ENCODE data around the gene PICALM.
"Not testable (repeated sequence)": the region's sequence is repeated elsewhere in the genome, so short reads cannot be mapped to it uniquely, and the experiment has no call there.

The PICALM gene

DNA sequence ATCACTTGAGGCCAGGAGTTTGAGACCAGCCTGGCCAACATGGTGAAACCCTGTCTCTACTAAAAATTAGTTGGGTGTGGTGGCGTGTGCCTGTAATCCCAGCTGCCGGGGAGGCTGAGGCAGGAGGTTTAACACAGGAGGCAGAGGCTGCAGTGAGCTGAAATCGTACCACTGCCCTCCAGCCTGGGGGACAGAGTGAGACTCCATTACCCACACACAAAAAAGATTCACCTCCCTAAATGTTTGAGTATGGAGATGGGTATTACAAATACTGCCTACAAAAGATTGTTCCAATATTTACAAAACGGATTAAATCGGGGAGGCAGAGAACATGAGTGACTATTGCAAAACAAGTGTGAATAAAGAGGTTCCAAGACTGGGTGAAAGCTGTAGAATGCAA, 98.3 kb downstream of the PICALM start:
- no peak for DNase-seq

DNA sequence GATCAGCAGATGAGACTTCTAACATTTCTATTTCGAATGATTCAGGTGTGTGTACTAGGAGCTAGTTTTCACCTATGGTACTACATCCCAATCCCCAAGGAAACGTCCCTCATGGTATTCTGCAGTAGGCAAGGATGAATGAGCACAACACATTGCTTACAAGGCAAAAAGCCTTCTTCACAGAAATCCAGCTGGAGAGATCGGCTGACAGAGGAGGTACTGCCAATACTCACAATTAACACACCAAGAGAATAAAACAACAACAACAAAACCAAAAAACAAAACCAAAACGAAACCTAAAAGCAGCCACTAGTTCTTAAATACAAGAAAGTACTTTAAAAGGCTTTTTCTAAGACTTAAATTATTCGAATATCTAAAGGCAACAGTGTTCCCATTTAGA, 101.4 kb downstream of the PICALM start:
- no peak for DNase-seq

DNA sequence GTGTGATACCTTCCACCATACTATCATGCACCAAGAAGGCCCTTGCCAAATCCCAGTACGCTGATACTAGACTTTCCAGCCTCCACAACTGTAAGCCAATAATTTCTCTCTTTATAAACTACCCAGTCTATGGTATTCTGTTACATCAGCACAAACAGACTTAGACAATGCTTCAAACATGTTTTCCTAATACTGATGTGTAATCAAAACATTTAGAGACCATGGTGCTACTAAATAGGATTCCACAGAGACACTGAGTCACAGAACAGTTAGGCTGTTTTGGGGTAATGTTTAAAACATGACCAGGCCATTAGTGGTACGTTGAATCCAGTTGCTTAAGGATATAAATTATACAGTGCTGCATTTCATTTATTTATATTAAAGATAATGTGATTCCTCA, 103.7 kb downstream of the PICALM start:
- no peak for DNase-seq

DNA sequence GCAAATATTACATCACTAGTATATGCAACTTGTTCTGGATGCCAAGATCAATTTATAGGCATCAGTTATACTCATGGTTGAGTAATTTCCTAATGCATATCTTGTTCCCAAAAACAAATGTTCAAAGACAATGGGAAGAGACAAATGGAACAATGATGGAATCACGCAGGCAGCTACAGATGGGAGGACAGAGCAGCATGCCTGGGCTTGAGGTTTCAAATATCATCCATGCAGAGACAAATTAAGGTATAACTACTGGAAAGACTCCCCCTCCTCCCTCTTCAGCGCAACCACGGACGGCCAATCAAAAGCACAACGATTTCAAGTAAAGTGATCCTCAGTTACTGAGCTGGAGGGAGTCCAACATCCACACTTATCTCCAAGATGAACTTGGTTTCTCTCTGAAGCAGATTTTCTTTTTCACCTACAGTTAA, 106.9 kb downstream of the PICALM start:
- no peak for DNase-seq

DNA sequence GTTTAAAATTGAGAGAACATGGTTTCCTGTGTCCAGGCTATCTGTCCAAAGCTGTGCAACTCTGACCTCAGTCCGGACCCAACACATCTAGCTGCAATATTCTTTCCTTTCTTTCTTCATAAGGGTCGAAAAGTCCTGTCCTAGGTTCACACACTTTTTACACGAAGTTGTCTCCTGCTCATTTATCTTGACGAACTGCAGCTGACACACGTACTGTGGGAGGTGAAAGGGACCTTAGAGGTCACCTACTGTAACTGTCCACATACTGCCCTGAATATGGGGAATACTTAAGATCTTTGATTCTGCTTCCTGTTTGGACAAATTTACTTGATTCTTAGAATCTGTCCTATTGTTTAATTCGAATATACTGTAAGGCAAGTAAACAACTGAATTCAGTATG, 107.8 kb downstream of the PICALM start:
- no peak for DNase-seq

DNA sequence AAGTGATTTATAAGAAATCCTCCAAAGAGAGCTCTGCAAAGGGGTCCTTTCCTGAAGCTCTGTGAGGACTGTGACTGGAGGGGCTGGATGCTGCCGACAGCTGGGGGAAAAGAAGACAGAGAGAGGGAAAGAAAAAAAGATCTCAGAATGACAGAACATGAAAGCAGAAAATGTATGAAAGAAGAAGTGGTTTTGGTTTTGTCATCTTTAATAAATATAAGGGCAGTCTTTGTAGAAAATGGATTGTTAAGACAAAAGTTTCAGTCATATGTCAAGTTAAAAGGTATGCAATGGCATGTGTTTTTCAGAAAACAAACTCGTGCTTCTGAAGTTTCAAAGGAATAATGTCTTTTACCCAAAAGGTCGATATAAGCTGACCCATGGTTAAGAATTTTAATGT, 108.2 kb downstream of the PICALM start:
- DNase-seq = no peak

DNA sequence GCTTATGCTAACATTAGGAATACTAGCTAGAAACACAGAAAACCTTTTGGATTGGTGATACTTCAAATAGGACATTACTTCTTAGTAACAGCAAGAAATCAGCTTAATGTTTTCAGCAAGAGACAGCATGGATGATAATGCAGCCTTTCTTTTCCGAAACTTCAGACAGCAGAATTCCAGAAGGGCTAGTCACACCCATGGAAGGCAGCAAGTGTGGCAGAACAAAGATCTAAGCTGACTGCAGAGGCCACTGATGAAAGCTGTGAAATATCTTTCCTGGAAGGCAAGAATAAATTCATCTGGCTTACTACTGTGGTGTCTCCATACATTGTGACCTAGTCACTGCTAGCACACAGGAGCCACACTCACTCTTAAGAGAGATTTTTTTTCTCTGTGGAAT, 113.4 kb downstream of the PICALM start:
- DNase-seq = no peak

DNA sequence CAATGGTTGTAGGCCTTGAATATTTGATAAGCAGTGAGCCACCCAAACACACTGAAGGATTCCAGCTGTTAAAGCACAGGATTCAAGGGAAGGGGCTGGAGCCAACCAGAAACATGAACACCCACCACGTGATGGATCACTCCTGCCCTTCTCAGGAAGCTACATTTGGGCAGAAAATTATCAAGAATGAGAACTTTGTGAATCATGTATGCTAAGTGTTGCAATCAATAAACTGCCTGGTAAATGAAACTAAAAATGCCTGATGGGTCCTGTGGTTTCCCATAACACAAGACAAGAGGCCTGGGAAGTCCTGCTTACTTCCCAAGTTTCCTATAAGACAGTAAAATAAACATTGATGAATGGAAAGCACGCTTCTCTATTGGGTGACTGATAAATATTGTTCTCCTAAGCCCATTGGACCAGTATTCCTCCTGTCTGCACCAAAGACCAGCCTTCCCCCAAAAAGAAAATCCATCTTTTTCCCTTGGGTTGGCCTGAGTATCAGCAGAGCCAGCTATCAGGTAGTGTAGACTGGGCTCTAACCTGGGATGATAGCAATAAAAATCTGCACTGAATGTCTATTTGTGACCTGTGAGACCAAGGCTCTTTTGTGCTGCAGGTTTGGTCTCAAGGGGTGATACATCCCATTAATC, 115.3 kb downstream of the PICALM start:
- DNase-seq = no peak

DNA sequence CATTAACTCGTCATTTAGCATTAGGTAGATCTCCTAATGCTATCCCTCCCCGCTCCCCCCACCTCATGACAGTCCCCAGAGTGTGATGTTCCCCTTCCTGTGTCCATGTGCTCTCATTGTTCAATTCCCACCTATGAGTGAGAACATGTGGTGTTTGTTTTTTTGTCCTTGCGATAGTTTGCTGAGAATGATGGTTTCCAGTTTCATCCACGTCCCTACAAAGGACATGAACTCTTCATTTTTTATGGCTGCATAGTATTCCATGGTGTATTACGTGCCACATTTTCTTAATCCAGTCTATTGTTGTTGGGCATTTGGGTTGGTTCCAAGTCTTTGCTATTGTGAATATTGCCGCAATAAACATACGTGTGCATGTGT, 116.8 kb downstream of the PICALM start:
- DNase-seq = not testable (repeated sequence)

DNA sequence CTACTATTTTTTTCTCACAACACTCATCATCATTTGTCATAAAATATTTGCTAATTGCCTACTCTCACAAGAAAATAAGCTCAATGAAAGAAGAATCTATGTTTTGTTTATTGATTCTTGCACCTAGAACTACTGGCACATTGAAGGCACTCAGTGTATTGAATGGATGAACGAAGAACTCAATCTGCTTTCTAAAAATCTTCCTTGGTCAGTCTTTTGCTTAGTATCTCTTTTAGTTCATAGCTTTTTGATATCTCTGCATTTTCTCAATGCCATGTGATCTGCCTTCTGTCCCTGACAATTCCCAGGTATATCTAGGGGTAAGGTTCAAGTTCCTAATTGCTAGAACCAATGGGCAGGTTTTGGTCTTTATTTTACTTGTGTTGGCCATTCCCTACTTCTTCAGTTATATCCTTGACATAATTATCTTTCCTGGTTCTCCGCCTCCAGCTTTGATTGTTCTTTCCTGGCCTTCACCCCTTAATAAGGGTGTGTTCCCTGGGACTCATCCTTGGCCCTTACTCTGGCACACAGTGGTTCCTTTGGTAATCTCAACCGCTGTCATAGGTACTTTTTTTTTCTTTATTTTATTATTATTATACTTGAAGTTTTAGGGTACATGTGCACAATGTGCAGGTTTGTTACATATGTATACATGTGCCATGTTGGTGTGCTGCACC, 117.3 kb downstream of the PICALM start:
- no peak for DNase-seq

DNA sequence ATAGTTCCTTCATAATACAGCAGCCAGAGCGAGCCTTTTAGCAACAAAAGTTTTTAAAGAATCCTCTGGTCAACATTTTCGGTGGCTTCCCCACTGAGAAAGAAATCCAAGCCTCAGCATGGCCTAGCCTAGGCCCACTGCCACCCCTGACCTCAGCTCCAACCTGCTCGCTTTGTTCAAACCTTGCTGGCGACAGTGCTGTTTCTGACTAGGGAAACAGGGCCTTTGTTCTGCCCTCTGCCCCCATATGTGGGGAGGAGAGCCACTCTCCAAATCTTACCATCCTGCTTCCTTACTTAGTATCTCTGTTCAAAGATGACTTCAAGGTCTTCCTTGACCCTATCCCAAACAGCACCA, 117.9 kb downstream of the PICALM start:
- DNase-seq = no peak

DNA sequence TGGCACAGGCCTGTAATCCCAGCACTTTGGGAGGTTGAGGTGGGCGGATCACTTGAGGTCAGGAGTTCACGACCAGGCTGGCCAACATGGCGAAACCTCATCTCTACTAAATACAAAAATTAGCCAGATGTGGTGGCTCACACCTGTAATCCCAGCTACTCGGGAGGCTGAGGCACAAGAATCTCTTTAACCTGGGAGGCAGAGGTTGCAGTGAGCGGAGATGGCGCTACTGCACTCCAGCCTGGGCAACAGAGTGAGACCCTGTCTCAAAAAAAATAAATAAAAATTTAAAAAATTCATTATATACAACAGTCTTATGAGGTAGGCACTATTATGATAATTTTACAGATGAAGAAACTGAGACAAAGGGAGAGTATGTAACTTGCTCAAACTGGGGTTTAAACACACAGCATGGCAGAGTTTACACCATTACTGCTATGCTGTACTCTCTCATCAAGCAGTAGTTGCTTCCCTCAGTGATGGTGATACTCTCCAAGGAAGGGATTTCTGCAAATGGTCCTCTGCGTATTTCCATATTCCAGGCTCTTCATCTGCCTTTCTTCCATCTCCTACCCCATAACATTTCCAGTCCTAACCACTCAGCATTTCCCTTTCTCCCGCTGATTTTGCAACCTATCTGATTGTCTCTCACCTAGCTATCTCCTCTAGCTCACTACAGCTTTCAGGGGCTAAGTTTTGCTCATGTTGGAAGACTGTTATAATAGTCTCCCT, 118.4 kb downstream of the PICALM start:
- no peak for DNase-seq

DNA sequence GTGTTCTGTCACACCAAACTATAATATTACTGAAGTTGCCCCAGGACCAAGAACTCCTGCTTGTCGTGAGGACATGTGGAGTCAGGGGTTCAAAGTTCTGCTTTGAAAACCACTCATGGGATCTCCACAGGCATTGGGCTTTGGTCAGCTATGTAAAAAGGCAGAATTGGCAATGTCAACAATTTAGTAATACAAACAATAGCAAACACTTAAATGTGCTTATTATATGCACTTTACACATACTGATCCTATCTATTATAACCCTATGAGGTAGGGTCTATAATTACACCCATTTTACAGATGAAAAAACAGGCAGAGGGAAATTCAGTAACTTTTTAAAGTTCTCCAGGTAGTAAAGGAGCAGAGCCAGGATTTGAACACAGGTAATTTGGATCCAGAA, 119.1 kb downstream of the PICALM start:
- DNase-seq = no peak

DNA sequence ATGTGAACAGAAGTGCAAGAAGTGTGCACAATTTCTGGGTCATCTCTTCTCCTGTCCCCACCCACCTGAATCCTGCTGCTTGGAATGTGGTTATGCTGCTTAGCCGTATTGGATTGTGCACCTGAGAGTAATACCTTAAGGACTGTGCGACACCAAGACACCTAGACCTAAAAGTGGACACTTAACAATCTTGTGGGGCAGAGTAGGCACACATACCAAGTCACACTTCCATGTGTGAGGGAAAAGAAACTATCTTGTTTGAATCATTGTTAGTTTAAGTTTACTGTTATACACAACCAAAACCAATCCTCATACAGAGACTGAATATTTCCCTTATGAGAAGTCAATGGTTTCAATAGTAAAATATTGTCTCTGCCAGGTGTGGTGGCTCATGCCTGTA, 120.0 kb downstream of the PICALM start:
- no peak for DNase-seq

DNA sequence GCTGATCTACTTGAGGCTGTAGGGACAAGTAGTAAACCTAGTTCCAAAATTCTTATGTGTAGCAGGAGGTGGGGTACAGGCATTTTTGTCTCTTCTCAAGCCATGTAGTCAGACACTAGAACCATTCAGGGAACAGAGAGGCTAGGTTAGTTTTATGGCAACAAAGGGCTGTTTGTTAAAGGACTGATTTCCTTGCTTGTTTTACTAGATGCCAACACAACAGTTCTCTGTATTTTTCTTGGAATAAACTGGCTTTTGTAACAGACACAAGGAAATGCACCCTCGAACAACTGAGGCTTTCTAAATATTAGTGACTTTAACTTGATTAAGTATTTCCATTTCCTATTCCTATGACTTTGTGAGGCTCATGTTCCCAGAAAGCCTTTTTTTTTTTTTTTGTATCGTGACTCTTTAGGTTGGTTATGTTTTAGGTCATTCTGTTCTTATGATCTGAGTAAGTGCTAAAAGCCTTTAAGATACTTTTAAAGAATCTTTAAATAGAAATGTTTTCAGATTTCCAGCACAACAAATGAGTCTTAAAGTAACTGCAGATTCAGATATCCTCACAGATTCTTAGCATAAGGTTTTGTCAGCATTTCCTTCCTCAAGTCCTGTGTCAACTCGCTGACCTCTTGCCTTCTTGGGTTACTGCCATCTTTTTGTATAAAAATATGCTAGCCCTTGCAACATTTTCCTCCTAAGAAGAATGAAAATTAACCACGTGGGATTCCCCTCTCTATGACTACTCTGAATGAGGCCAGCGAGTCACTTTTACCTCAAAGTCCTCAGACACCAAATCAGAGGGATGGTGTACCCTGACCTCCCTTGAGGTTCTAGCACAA, 121.2 kb downstream of the PICALM start:
- DNase-seq = peak; percentile 48

DNA sequence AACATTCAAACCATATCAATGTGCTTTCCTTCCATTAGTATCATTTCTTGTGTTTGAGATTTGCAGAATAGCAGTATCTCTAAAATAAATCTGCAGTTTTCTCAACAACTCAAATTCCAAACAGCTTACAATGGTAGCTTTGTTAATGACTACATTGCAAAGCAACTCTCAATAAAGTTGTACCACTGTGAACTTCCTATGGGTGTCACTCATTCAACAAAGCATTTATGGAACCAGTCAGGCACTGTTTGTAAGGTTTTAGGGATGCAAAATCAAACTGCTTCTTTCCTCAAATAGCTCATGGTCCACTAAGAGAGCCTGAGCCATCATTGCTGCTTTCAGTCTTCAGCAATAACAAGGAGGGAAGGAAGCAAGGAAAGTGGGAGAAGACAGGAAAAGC, 122.7 kb downstream of the PICALM start:
- DNase-seq = no peak

DNA sequence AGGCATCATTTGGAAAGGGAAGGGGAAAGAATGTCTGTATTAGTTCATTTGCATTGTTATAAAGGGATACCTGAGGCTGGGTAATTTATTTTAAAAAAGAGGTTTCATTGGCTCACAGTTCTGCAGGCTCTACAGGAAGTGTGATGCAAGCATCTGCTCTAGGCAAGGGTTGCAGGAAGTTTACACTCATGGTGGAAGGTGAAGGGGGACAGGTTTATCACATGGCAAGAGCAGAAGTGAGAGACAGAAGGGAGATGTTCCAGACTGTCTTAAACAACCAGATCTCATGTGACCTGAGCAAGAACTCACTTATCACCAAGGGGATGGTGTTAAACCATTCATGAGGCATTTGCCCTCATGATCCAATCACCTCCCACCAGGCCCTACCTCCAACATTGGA, 123.1 kb downstream of the PICALM start:
- DNase-seq = no peak

DNA sequence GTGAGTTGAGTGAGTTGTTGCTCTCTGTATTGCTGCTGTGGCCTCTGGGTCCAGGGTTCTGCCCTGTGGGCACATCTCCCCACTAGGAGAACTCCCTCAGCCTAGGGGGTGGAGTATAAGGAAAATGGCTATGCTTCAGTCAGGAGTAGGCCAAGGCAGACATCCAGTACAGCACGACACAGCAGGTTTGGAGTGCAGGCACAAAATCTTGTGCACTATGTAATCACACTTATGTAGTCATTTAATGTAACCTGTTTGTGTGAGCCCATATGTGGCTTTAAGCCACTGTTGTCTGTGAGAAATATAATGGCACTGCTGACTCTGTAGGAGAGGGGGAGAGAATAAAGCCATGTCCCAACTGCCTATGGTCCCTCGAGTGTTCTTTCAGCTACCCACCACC, 123.6 kb downstream of the PICALM start:
- no peak for DNase-seq

DNA sequence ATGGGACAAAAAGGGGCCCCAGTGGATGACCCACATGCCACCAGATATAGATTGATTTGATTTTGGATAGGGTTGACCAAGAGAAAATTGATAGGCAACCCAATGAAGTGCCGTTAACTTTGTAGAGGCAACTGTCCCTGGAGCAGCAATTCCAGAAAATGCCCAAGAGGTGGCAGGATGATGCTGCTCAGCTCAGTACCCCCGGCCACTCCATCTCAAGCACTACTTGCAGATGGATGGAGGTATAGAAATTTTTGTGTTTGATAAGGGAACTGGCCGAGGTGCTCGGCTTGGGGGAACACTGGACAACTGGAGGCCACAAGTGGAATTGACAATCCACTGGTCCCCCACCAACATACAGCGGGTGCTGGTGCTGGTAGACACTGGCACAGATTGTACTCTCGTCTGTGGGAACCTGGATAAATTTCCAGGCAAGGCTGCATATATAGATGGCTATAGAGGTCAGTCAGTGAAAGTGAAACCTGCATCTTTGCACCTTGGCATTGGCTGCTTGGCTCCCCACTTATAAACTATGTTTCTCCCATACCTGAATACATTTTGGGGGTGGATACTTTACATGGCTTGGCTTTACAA, 127.4 kb downstream of the PICALM start:
- no peak for DNase-seq

DNA sequence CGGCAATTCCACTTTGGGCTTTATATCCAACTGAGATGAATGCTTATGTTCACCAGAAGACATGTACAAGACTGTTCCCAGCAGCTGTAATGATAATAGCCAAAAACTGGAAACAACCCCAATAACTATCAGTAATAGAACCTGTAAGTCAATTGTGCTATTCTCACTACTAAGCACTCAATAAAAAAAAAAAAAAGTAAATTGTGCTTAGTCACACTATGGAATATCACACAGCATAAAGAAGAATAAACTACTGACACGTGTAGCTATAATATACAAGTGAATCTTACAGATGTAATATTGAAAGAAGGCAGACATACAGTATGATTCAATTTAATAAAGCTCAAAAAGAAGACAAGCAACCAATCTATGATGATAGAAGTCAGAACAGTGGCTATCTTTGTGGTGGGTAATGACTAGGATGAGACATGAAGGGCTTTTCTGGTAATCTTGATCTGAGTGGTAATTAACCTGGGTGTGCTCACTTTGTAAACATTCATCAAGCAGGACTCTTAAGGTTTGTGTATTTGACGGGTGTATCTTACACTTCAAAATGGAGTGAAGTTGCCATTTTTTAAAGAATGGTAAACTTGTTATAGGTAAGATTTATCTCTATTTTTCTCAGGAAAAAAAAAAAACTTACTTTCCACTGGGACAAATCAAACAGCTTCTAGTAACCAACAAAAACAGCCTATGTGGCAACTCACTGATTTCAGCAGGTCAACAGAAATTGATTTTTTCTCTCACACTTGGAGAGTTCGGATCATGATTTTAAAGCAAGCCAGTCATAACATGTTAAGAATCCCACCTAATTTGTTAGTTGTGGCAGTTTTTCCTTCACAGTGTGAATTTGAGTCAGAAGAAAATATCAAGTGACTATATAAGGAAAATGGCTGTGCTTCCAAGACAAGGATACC, 129.5 kb downstream of the PICALM start:
- no peak for DNase-seq

DNA sequence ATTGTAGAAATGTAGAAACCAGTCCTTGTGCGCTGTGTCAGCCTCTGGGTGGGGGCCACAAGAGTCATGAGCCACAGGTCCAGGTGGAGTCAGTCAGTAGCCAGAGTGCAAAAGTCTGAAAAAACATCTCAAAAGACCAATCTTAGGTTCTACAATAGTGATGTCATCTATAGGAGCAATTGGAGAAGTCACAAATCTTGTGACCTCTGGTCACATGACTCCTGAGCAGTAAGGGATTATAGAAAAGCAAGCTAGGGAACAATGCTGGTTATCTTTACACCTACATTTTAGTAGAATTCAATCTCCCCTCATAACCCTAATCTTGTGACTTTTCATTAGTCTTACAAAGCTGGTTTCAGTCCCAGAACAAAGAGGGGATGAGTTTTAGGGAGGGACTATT, 131.0 kb downstream of the PICALM start:
- no peak for DNase-seq

DNA sequence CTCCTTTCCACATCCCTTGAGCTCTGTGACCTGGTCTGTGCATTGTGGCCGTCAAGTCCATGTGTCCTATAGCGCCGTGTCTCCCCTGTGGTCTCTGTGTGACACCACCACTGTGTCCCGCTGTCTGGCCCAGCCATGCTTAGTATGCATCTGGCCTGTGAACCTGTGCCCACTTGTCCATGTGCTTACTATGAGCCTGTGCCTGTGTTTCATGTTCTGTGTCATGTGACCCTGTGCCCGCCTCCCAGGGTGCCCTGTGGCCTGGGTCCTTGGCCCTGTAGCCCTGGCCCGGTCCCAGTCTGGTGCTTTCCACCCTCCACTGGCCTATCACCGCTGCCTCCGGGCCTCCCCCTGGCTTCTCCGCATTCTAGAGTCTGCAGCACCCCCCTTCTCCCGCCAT, 133.1 kb downstream of the PICALM start:
- DNase-seq = no peak
